ENCODE results near the gene SNRNP25. TPM values are rescaled to one million over a fixed set of nuclear protein-coding genes. Genes with fewer than 3 reads are reported as not detected.

Gene SNRNP25
- total RNA-seq, 1 donor from 2014 or later: 9.0 TPM

- no peak overlapping the region for H3K4me3 ChIP-seq (ENCODE audit: low read depth, low read length)
- DNase-seq (ENCODE audit: low read depth) (no peak), FAIRE-seq (no peak)
- TF ChIP-seq CTCF (IDR thresholded peaks at IDR 0.05; ENCODE audit: insufficient read depth, low read length, severe bottlenecking): no peak
- peaks cover 54% of the 10 kb centered on the region for H3K36me3 ChIP-seq (ENCODE audit: control insufficient read depth, insufficient read depth, low read length)
- no peaks in the 10 kb centered on the region for H3K27me3 ChIP-seq (ENCODE audit: control insufficient read depth, insufficient read depth, low read length)
These were observed 9.4 kb downstream of the SNRNP25 start for GRCh38 chr16:62968-63391.

- DNase-seq (ENCODE audit: low read depth) (no peak), FAIRE-seq (no peak)
- Histone ChIP-seq H3K36me3 (ENCODE audit: control insufficient read depth, insufficient read depth, low read length) (peaks cover 51% of the 10 kb centered on the region), H3K27me3 (ENCODE audit: control insufficient read depth, insufficient read depth, low read length) (no peaks in the 10 kb centered on the region), H3K4me3 (ENCODE audit: low read depth, low read length) (no peak overlapping the region)
- TF ChIP-seq CTCF (IDR thresholded peaks at IDR 0.05; ENCODE audit: insufficient read depth, low read length, severe bottlenecking): no peak
These were observed 9.8 kb downstream of the SNRNP25 start for GRCh38 chr16:63466-63865.

- no peak for TF ChIP-seq CTCF (IDR thresholded peaks at IDR 0.05; ENCODE audit: insufficient read depth, low read length, severe bottlenecking)
- H3K36me3 ChIP-seq (ENCODE audit: control insufficient read depth, insufficient read depth, low read length): peaks cover 45% of the 10 kb centered on the region
- H3K4me3 ChIP-seq (ENCODE audit: low read depth, low read length): no peak overlapping the region
- H3K27me3 ChIP-seq (ENCODE audit: control insufficient read depth, insufficient read depth, low read length): no peaks in the 10 kb centered on the region
- DNase-seq (ENCODE audit: low read depth) (no peak), FAIRE-seq (peak; percentile 40)
These were observed 10.6 kb downstream of the SNRNP25 start for GRCh38 chr16:63998-64913.

DNA sequence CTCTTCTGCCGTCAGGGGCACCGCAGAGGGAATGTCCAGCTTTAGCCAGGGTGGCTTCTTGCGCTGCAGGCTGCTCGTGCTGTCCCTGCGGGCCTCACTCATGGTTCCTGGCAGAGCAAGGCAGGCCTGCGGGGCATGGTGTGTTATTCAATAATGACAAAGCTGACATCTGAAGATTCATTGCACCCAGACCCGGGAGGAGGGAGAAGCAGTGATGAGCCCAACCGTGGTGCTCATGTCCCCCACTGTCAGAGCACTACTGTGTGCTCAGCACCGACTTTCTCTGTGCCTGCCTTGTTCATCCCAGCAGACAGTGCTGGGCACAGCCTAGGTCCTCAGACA, 11.3 kb downstream of the SNRNP25 start:
- no peak for FAIRE-seq
- no peak for DNase-seq (ENCODE audit: low read depth)

DNA sequence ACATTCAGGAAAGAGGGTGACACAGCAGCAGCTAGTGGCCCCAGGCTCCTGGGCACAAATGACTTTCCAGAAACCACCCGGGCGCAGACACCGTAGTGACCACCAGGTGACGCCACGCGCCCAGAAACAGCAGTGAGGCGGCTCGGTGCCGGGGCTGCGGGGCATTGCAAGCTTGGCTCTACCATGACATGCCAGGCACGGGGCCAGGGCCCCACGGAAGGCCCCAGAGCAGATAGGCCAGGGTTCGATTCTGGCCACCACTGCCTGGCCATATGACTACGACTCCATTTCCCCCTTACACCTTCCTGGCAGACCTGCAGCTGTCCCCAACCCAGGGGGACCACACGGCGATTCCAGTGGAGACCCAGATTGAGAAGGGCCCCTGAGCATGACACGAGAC, 12.1 kb downstream of the SNRNP25 start:
- peak; percentile 99 for TF ChIP-seq CTCF (IDR thresholded peaks at IDR 0.05; ENCODE audit: insufficient read depth, low read length, severe bottlenecking)
- DNase-seq (ENCODE audit: low read depth): peak; percentile 48
- H3K4me3 ChIP-seq (ENCODE audit: low read depth, low read length): no peak overlapping the region
- H3K27me3 ChIP-seq (ENCODE audit: control insufficient read depth, insufficient read depth, low read length): no peaks in the 10 kb centered on the region
- FAIRE-seq: no peak
- H3K36me3 ChIP-seq (ENCODE audit: control insufficient read depth, insufficient read depth, low read length): peaks cover 33% of the 10 kb centered on the region

More for the DNA sequence above, 11.3 kb downstream of the SNRNP25 start:
- H3K27me3 ChIP-seq (ENCODE audit: control insufficient read depth, insufficient read depth, low read length): no peaks in the 10 kb centered on the region
- peaks cover 39% of the 10 kb centered on the region for H3K36me3 ChIP-seq (ENCODE audit: control insufficient read depth, insufficient read depth, low read length)
- H3K4me3 ChIP-seq (ENCODE audit: low read depth, low read length): no peak overlapping the region
- TF ChIP-seq CTCF (IDR thresholded peaks at IDR 0.05; ENCODE audit: insufficient read depth, low read length, severe bottlenecking): no peak

All from bronchial epithelial cell (primary cell).